PC-9 (cell line): Measurements from ENCODE around the gene ANKRD33B.

Experiments
- EZH2 ChIP-seq: fragments of 200-600 bp; sonication (generic); IDR thresholded peaks from 2 replicates; pipeline ENCODE4 v1.8.0; 2017; ENCODE audit warnings: antibody characterized with exemption, low read depth
- TF ChIP-seq, protein P1 (sequence below): fragments of 200-600 bp; sonication (generic); conservative IDR thresholded peaks from 2 replicates; pipeline ENCODE4 v1.6.1; 2017; ENCODE audit warnings: mixed run types, antibody characterized with exemption, mild to moderate bottlenecking, moderate library complexity

DNA sequence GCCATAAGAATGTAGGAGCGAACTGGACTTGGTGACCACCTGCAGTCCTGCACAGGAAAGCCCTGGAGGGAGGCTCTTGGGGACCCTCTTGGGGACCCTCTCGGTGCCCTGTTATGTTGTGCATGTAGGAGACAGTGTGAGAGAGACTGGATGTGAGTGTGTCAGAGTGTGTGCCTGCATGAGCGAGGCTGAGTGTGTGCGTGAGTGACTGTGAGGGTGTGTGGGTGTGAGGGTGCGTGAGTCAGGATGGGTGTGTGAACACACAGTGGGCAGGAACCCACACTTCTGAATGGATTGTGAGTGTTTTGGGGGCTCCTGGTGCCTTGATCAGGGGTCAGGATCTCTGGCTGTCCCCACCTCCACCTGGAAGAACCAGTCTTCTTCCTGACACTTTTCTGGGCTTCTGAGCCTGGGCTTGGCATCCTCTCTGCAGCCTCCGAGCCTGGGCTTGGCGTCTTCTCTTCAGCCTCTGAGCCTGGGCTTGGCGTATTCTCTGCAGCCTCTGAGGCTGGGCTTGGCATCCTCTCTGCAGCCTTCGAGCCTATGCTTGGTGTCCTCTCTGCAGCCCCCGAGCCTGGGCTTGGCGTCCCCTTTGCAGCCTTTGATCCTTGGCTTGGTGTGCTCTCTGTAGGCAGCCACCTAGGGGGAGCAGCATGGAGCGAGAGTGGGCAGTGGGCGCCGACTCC, 25.6 kb upstream of the ANKRD33B start:
- TF ChIP-seq, protein P1, sequence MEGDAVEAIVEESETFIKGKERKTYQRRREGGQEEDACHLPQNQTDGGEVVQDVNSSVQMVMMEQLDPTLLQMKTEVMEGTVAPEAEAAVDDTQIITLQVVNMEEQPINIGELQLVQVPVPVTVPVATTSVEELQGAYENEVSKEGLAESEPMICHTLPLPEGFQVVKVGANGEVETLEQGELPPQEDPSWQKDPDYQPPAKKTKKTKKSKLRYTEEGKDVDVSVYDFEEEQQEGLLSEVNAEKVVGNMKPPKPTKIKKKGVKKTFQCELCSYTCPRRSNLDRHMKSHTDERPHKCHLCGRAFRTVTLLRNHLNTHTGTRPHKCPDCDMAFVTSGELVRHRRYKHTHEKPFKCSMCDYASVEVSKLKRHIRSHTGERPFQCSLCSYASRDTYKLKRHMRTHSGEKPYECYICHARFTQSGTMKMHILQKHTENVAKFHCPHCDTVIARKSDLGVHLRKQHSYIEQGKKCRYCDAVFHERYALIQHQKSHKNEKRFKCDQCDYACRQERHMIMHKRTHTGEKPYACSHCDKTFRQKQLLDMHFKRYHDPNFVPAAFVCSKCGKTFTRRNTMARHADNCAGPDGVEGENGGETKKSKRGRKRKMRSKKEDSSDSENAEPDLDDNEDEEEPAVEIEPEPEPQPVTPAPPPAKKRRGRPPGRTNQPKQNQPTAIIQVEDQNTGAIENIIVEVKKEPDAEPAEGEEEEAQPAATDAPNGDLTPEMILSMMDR: no peak
- no peak for TF ChIP-seq EZH2
